Calu3 (cell line): Measurements from ENCODE around the gene OCIAD2. TPM values are rescaled to one million over a fixed set of nuclear protein-coding genes. Genes with fewer than 3 reads are reported as not detected.

ENCODE experiments used
- BruUV-seq: library from RNA; stranded (reverse); fragments of 400-500 nt; replicated peaks from 2 replicates; lab custom pipeline; 2021; lab: Mats Ljungman, UMichigan
- CTCF ChIA-PET: fragments of 300-600 bp; sonication (Branson Sonifier 250); formaldehyde crosslinking; loops from one replicate; lab custom pipeline; 2022; ENCODE audit warnings: antibody characterized with exemption; lab: Charles Lee
- DNase-seq: peaks from one replicate; pipeline ENCODE4 v3.0.0; 2022
- H3K27ac Mint-ChIP-seq: one replicate; pipeline ENCODE4 v1.8.0; 2022; ENCODE audit warnings: mixed read lengths; ENCODE audit not compliant: unreplicated experiment
- H3K27me3 Mint-ChIP-seq: one replicate; pipeline ENCODE4 v1.8.0; 2022; ENCODE audit warnings: mixed read lengths; ENCODE audit not compliant: unreplicated experiment
- H3K36me3 Mint-ChIP-seq: one replicate; pipeline ENCODE4 v1.8.0; 2022; ENCODE audit warnings: mild to moderate bottlenecking, moderate library complexity, mixed read lengths; ENCODE audit not compliant: insufficient read depth, unreplicated experiment
- H3K4me1 Mint-ChIP-seq: one replicate; pipeline ENCODE4 v1.8.0; 2022; ENCODE audit warnings: mild to moderate bottlenecking, low read depth, mixed read lengths; ENCODE audit not compliant: unreplicated experiment
- H3K4me3 Mint-ChIP-seq: one replicate; pipeline ENCODE4 v1.8.0; 2022; ENCODE audit warnings: mild to moderate bottlenecking, low read depth, moderate library complexity, mixed read lengths; ENCODE audit not compliant: unreplicated experiment
- H3K9me3 Mint-ChIP-seq: one replicate; pipeline ENCODE4 v1.8.0; 2022; ENCODE audit warnings: low read depth, mixed read lengths; ENCODE audit not compliant: unreplicated experiment
- CTCF ChIP-seq: fragments of 200-600 bp; IDR thresholded peaks from one replicate; pipeline ENCODE4 v1.8.0; 2022; ENCODE audit warnings: antibody characterized with exemption; ENCODE audit not compliant: unreplicated experiment
- intact Hi-C: fragments of 100-400 bp; cut with micrococcal nuclease; formaldehyde crosslinking; loops from one replicate; pipeline ENCODE4 v1.10.0; 2022; ENCODE audit not compliant: unreplicated experiment
- total RNA-seq: library from RNA; stranded (reverse); gene quantifications from 2 replicates; pipeline ENCODE4 v1.2.3, GENCODE V29; 2022

Gene OCIAD2
- total RNA-seq, 1 experiment from 2014 or later, result 182 TPM

GRCh38 chr4:48904101-48904500 is 2.5 kb downstream of the OCIAD2 start:
- intact Hi-C loops, result loop anchor here (10.0 kb wide), 1 partner anchor 209 kb away; no protein-coding TSS in a partner anchor
- H3K9me3 Mint-ChIP-seq, result no peaks in the 10 kb centered on the region
- CTCF ChIA-PET, result no interaction called here
- BruUV-seq, result no TSS peak
- H3K36me3 Mint-ChIP-seq, result peaks cover 55% of the 10 kb centered on the region
- no peak overlapping the region for H3K27ac Mint-ChIP-seq
- peaks cover 45% of the 10 kb centered on the region for H3K4me1 Mint-ChIP-seq
- TF ChIP-seq CTCF, result no peak
- DNase-seq, result no peak
- peak overlapping the region; percentile 96 for H3K4me3 Mint-ChIP-seq
- no peaks in the 10 kb centered on the region for H3K27me3 Mint-ChIP-seq

- no peak overlapping the region for H3K4me3 Mint-ChIP-seq
- H3K9me3 Mint-ChIP-seq, result no peaks in the 10 kb centered on the region
- no peak for DNase-seq
- CTCF ChIA-PET, result no interaction called here
- intact Hi-C loops, result loop anchor here (10.0 kb wide), 1 partner anchor 207 kb away; no protein-coding TSS in a partner anchor
- peaks cover 36% of the 10 kb centered on the region for H3K4me1 Mint-ChIP-seq
- BruUV-seq, result no TSS peak
- H3K27me3 Mint-ChIP-seq, result no peaks in the 10 kb centered on the region
- no peak overlapping the region for H3K27ac Mint-ChIP-seq
- TF ChIP-seq CTCF, result no peak
- H3K36me3 Mint-ChIP-seq, result peaks cover 62% of the 10 kb centered on the region
Observed at GRCh38 chr4:48902266-48902665, 4.3 kb downstream of the OCIAD2 start.

GRCh38 chr4:48901196-48901595 is 5.4 kb downstream of the OCIAD2 start:
- intact Hi-C loops, result loop anchor here (10.0 kb wide), 1 partner anchor 206 kb away; no protein-coding TSS in a partner anchor
- BruUV-seq, result no TSS peak
- Mint-ChIP-seq H3K27ac (no peak overlapping the region), H3K9me3 (no peaks in the 10 kb centered on the region), H3K27me3 (no peaks in the 10 kb centered on the region), H3K4me1 (peaks cover 36% of the 10 kb centered on the region), H3K4me3 (no peak overlapping the region), H3K36me3 (peaks cover 62% of the 10 kb centered on the region)
- DNase-seq, result no peak
- TF ChIP-seq CTCF, result no peak
- CTCF ChIA-PET, result no interaction called here

- Mint-ChIP-seq H3K9me3 (no peaks in the 10 kb centered on the region), H3K36me3 (peaks cover 62% of the 10 kb centered on the region), H3K27me3 (no peaks in the 10 kb centered on the region), H3K4me3 (peak overlapping the region; percentile 29), H3K4me1 (peaks cover 30% of the 10 kb centered on the region), H3K27ac (peak overlapping the region; percentile 82)
- DNase-seq, result no peak
- no peak for TF ChIP-seq CTCF
- CTCF ChIA-PET, result no interaction called here
- BruUV-seq, result no TSS peak
- intact Hi-C loops, result loop anchor here (10.0 kb wide), 1 partner anchor 205 kb away; no protein-coding TSS in a partner anchor
Observed at GRCh38 chr4:48899950-48900349, 6.6 kb downstream of the OCIAD2 start.
